Mammary microvascular endothelial cell (primary cell): ENCODE data around the gene CHCHD10. TPM values are rescaled to one million over a fixed set of nuclear protein-coding genes. Genes with fewer than 3 reads are reported as not detected.

Experiments
- total RNA-seq: library from RNA; depleted of rRNA; stranded (reverse); fragments of >200 nt; gene quantifications from 2 replicates; pipeline ENCODE4 v1.2.3, GENCODE V29; 2015

CHCHD10 gene
- total RNA-seq: 8.1 and 23.5 TPM in 2 replicates

GRCh38 chr22:23767673-23768548, at the start of gene CHCHD10:
CHCHD10 (minus strand) TSS chr22:23767972; CDS start chr22:23767874, 98 bp downstream.

DNA sequence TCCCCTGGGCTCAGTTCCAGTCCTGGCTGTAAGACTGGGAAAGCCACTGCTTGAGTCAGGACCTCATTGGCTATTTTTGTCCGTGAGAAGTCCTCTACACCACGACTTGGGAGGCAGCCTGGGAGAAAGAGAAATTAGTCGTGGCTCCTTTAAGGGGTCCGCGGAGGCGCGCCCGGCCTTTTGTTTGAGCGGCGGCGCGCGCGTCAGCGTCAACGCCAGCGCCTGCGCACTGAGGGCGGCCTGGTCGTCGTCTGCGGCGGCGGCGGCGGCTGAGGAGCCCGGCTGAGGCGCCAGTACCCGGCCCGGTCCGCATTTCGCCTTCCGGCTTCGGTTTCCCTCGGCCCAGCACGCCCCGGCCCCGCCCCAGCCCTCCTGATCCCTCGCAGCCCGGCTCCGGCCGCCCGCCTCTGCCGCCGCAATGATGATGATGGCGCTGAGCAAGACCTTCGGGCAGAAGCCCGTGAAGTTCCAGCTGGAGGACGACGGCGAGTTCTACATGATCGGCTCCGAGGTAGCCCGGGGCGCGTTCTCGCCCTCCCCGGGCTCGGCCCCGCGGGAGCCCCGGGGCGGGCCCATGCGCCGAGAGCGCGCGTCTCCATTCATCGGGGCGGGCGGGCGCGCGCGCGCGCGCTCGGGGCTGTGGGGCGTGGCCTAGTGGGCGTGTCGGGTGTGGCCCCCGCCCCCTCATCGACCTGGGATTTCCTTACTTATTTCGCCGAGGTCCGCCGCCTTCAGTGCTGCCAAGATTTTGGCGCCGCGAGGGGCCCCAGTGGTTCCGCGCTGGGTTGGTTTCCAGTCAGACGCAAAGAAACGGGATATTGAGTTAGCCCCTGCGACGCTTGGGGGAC, 19.2 kb upstream of the CHCHD10 start, which contains the start of gene SMARCB1:
TSS of gene SMARCB1 (plus strand) at position 215 of the 848 bp plus-strand sequence. CDS start at position 419, 204 bp downstream.

GRCh38 chr22:23772649-23773473, 5.1 kb upstream of the CHCHD10 start, which contains the start of gene MMP11:
MMP11 (plus strand) TSS chr22:23772849; CDS start chr22:23772871, 22 bp downstream.

DNA sequence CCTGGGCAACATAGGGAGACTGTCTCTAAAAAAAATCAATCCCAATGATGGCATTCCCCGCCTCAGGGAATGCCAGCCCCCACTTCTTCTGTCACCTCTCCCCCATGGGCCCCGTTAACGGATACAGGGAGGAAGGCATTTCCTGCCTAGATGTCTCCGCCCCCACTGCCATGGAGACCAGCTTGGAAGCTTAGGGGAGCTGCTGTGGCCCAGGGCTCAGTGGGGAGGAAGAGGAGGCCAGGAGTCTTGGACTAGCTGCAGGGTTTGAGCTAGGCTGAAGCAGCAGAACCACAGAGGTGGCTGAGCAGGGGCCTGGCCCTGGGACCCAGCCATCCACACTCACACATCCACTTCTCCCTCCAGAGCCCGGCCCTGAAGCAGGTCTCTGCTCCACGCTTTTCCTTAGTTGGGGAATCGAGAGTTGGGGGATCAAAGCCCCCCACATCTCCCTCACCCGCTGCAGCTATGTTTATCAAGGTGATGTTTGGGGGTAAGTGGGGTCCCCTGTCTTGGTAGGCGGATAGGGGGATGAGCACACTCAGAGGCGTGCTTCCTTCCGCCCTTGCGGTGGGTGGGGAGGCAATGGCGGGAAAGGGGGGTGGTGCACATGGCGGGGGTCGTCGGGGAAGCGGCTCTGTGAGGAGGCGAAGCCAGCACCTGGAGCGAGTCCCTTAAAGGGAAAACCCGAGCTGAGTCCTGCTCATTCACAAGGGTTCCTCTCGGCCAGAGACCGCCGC, 4.8 kb downstream of the CHCHD10 start, which contains the start of gene C22orf15:
TSS of gene C22orf15 (plus strand) at position 149 of the 737 bp plus-strand sequence. CDS start at position 466, 317 bp downstream.

GRCh38 chr22:23754220-23754919, 13.4 kb downstream of the CHCHD10 start, which contains the start of gene VPREB3:
VPREB3 (minus strand) TSS chr22:23754425; CDS start chr22:23754363, 62 bp downstream.

GRCh38 chr22:23750714-23751440, 16.9 kb downstream of the CHCHD10 start, which contains the start of gene ZNF70:
ZNF70 (minus strand) TSS chr22:23751112; CDS start chr22:23745140, 5,972 bp downstream.

Other genes starting within 250 kb of the CHCHD10 start
- gene IGLL1, start 187.7 kb downstream of the CHCHD10 start, total RNA-seq: not detected in 2 replicates
- not detected in 2 replicates for gene DRICH1, start 135.7 kb downstream of the CHCHD10 start, total RNA-seq
- gene RGL4, start 77.0 kb downstream of the CHCHD10 start, total RNA-seq: not detected in 2 replicates
- 2.2 and 2.7 TPM in 2 replicates for gene ZNF70, start 16.9 kb downstream of the CHCHD10 start, total RNA-seq
- not detected in 2 replicates for gene VPREB3, start 13.5 kb downstream of the CHCHD10 start, total RNA-seq
- not detected in 2 replicates for gene C22orf15, start 5.0 kb downstream of the CHCHD10 start, total RNA-seq
- 4.1 and 5.2 TPM in 2 replicates for gene MMP11, start 4.9 kb upstream of the CHCHD10 start, total RNA-seq
- gene SMARCB1, start 19.0 kb upstream of the CHCHD10 start, total RNA-seq: 111 and 119 TPM in 2 replicates
- gene DERL3, start 71.0 kb upstream of the CHCHD10 start, total RNA-seq: 0.07 and 3.1 TPM in 2 replicates
- 4.5 and 5.0 TPM in 2 replicates for gene SLC2A11, start 89.9 kb upstream of the CHCHD10 start, total RNA-seq
- 660 and 704 TPM in 2 replicates for gene MIF, start 126.4 kb upstream of the CHCHD10 start, total RNA-seq
- 9.9 and 11.7 TPM in 2 replicates for gene GSTT2B, start 193.2 kb upstream of the CHCHD10 start, total RNA-seq
- 0.39 and 0.60 TPM in 2 replicates for gene DDTL, start 198.9 kb upstream of the CHCHD10 start, total RNA-seq
- gene DDT, start 206.5 kb upstream of the CHCHD10 start, total RNA-seq: 116 and 127 TPM in 2 replicates
- 1.3 and 6.1 TPM in 2 replicates for gene GSTT2, start 212.2 kb upstream of the CHCHD10 start, total RNA-seq
- not detected in 2 replicates for gene GSTT4, start 237.5 kb upstream of the CHCHD10 start, total RNA-seq
- 28.5 and 28.8 TPM in 2 replicates for gene CABIN1, start 243.3 kb upstream of the CHCHD10 start, total RNA-seq